HG03378 (cell line): ENCODE results near the gene MDFI.

Source experiments
- ATAC-seq: cut with Tn5 transposase; IDR thresholded peaks from one replicate; pipeline ENCODE4 v1.9.1; 2021; ENCODE audit warnings: mild to moderate bottlenecking, moderate library complexity; ENCODE audit not compliant: unreplicated experiment

Gene MDFI

GRCh38 chr6:41684311-41685180 is 46.3 kb downstream of the MDFI start:
- ATAC-seq, result no peak

- no peak for ATAC-seq
These were observed 47.5 kb downstream of the MDFI start for GRCh38 chr6:41685641-41686380.

- ATAC-seq, result no peak
These were observed 49.4 kb downstream of the MDFI start for GRCh38 chr6:41687501-41688175.

GRCh38 chr6:41688256-41688965 is 50.1 kb downstream of the MDFI start:
- ATAC-seq, result no peak

- no peak for ATAC-seq
These were observed 51.1 kb downstream of the MDFI start for GRCh38 chr6:41689171-41690008.

GRCh38 chr6:41690541-41691330 is 52.5 kb downstream of the MDFI start:
- ATAC-seq, result no peak

GRCh38 chr6:41691426-41692079 is 53.3 kb downstream of the MDFI start:
- no peak for ATAC-seq

GRCh38 chr6:41692080-41692675 is 53.9 kb downstream of the MDFI start:
- ATAC-seq, result no peak

GRCh38 chr6:41692730-41693129 is 54.5 kb downstream of the MDFI start:
- no peak for ATAC-seq

- no peak for ATAC-seq
These were observed 55.3 kb downstream of the MDFI start for GRCh38 chr6:41693281-41694240.

GRCh38 chr6:41694815-41695526 is 56.7 kb downstream of the MDFI start:
- no peak for ATAC-seq

GRCh38 chr6:41695825-41696224 is 57.6 kb downstream of the MDFI start:
- ATAC-seq, result no peak

- no peak for ATAC-seq
These were observed 58.5 kb downstream of the MDFI start for GRCh38 chr6:41696788-41697187.

GRCh38 chr6:41697861-41698781 is 59.9 kb downstream of the MDFI start:
- no peak for ATAC-seq

- no peak for ATAC-seq
These were observed 60.8 kb downstream of the MDFI start for GRCh38 chr6:41699063-41699462.
